Activated CD8-positive, alpha-beta memory T cell treated with anti-CD3 and anti-CD28 coated beads, Interleukin-2, amount 10 ng/mL, durations not matched to agents 7 days and 5 days (primary cell): ENCODE data around the gene LYPD3. TPM values are rescaled to one million over a fixed set of nuclear protein-coding genes. Genes with fewer than 3 reads are reported as not detected.

Experiments used
- ATAC-seq: fragments of 150-1000 bp; cut with Tn5 transposase; one replicate; pipeline ENCODE4 v1.10.0; 2021; ENCODE audit warnings: moderate library complexity
- CTCF ChIA-PET: fragments of 350-600 bp; sonication (Branson Sonifier 250); formaldehyde crosslinking; loops from one replicate; lab custom pipeline; 2021; ENCODE audit warnings: antibody characterized with exemption; lab: Charles Lee
- DNase-seq: peaks from one replicate; pipeline ENCODE4 v3.0.0-alpha.2; 2020
- H3K27ac Mint-ChIP-seq: one replicate; pipeline ENCODE4 v1.8.0; 2021; ENCODE audit warnings: mild to moderate bottlenecking, mixed read lengths
- H3K27me3 Mint-ChIP-seq: one replicate; pipeline ENCODE4 v1.8.0; 2021; ENCODE audit warnings: mixed read lengths
- H3K36me3 Mint-ChIP-seq: one replicate; pipeline ENCODE4 v1.8.0; 2021; ENCODE audit warnings: mild to moderate bottlenecking, mixed read lengths
- H3K4me1 Mint-ChIP-seq: one replicate; pipeline ENCODE4 v1.8.0; 2021; ENCODE audit warnings: mixed read lengths
- H3K4me3 Mint-ChIP-seq: one replicate; pipeline ENCODE4 v1.8.0; 2021; ENCODE audit warnings: mild to moderate bottlenecking, moderate library complexity, mixed read lengths
- H3K9me3 Mint-ChIP-seq: one replicate; pipeline ENCODE4 v1.8.0; 2022; ENCODE audit warnings: low read depth, mixed read lengths
- total RNA-seq, 2 experiments: library from RNA; stranded (reverse); gene quantifications; one replicate each; pipeline ENCODE4 v1.2.3, GENCODE V29; 2021

Gene LYPD3
- total RNA-seq, 2 experiments from 2014 or later = 0.23 to 0.33 TPM

GRCh38 chr19:43414554-43414953 lies 50.9 kb downstream of the LYPD3 start, which contains the start of gene TEX101:
Gene TEX101, plus strand, starts transcription at chr19:43414890. Its CDS starts 1,030 bp downstream, at chr19:43415920.
- DNase-seq = no peak
- no peaks in the 10 kb centered on the region for H3K9me3 Mint-ChIP-seq
- CTCF ChIA-PET = no interaction called here
- no peaks in the 10 kb centered on the region for H3K36me3 Mint-ChIP-seq
- no peak within 1 kb of the TSS for H3K27ac Mint-ChIP-seq
- H3K27me3 Mint-ChIP-seq = peaks cover under 1% of the 10 kb centered on the region
- ATAC-seq = no peak
- no peak within 1 kb of the TSS for H3K4me3 Mint-ChIP-seq
- no peaks in the 10 kb centered on the region for H3K4me1 Mint-ChIP-seq

- H3K36me3 Mint-ChIP-seq = no peaks in the 10 kb centered on the region
- H3K27ac Mint-ChIP-seq = no peak overlapping the region
- no peaks in the 10 kb centered on the region for H3K9me3 Mint-ChIP-seq
- CTCF ChIA-PET = interaction anchor here (1.5 kb wide), 1 partner anchor 20 kb away, joined by 4 read pairs; no protein-coding TSS in a partner anchor
- H3K4me1 Mint-ChIP-seq = no peaks in the 10 kb centered on the region
- H3K27me3 Mint-ChIP-seq = no peaks in the 10 kb centered on the region
- ATAC-seq (no peak), DNase-seq (no peak)
- no peak overlapping the region for H3K4me3 Mint-ChIP-seq
Measured at GRCh38 chr19:43412441-43412840, 53.0 kb downstream of the LYPD3 start.

Other genes with a start within 250 kb of the LYPD3 start
- gene PSG9, start 196.1 kb downstream of the LYPD3 start, total RNA-seq = not detected
- not detected for gene CD177, start 111.9 kb downstream of the LYPD3 start, total RNA-seq
- not detected for gene TEX101, start 50.7 kb downstream of the LYPD3 start, total RNA-seq
- 10 to 100 TPM; 11.0 to 11.2 TPM for gene PHLDB3, start 39.1 kb upstream of the LYPD3 start, total RNA-seq
- gene ETHE1, start 61.6 kb upstream of the LYPD3 start, total RNA-seq = 10 to 100 TPM; 52.6 to 55.8 TPM
- gene ZNF575, start 67.6 kb upstream of the LYPD3 start, total RNA-seq = 1 to 10 TPM; 2.9 to 3.7 TPM
- 10 to 100 TPM; 47.7 to 50.6 TPM for gene XRCC1, start 109.9 kb upstream of the LYPD3 start, total RNA-seq
- 10 to 100 TPM; 16.8 to 19.7 TPM for gene PINLYP, start 110.2 kb upstream of the LYPD3 start, total RNA-seq
- gene IRGQ, start 130.5 kb upstream of the LYPD3 start, total RNA-seq = 10 to 100 TPM; 12.9 to 23.0 TPM
- 10 to 100 TPM; 18.6 to 21.3 TPM for gene ZNF576, start 131.0 kb upstream of the LYPD3 start, total RNA-seq
- gene SRRM5, start 146.5 kb upstream of the LYPD3 start, total RNA-seq = under 1 TPM; 0.37 to 0.79 TPM
- 10 to 100 TPM; 23.0 to 23.2 TPM for gene ZNF428, start 154.0 kb upstream of the LYPD3 start, total RNA-seq
- gene CADM4, start 174.2 kb upstream of the LYPD3 start, total RNA-seq = under 1 TPM; 0.09 to 0.12 TPM
- gene PLAUR, start 204.6 kb upstream of the LYPD3 start, total RNA-seq = 10 to 100 TPM; 10.3 to 10.4 TPM